ENCODE results near the gene PDE6D. TPM values are rescaled to one million over a fixed set of nuclear protein-coding genes. Genes with fewer than 3 reads are reported as not detected.
"Not testable (repeated sequence)": the region's sequence is repeated elsewhere in the genome, so short reads cannot be mapped to it uniquely, and the experiment has no call there.

The PDE6D gene
- total RNA-seq, 5 donors from 2014 or later (not counting 1 experiment from before 2014, with no cell fraction given): 17.4 to 33.1 (median 25.2) TPM

GRCh38 chr2:231752061-231752460 is 29.0 kb downstream of the PDE6D start:
- no peaks in the 10 kb centered on the region for H3K9me3 ChIP-seq
- ATAC-seq (replicated peaks in 1 of 4): no peak
- no peaks in the 10 kb centered on the region for H3K36me3 ChIP-seq (ENCODE audit: control insufficient read depth in 2 of 2, extremely low read depth in 1 of 2, insufficient read depth in 1 of 2, low read length in 1 of 2)
- Mint-ChIP-seq H3K9me3 (no peaks in the 10 kb centered on the region), H3K27me3 (no peaks in the 10 kb centered on the region), H3K4me1 (no peaks in the 10 kb centered on the region), H3K36me3 (peaks cover 6% of the 10 kb centered on the region), H3K4me3 (no peak overlapping the region), H3K27ac (no peak overlapping the region)
- ChIA-PET POLR2A (no interaction called here), CTCF (no interaction called here)
- no peak for DNase-seq
- no peaks in the 10 kb centered on the region for H3K4me1 ChIP-seq (ENCODE audit: control insufficient read depth in 1 of 2, extremely low read depth in 1 of 2, insufficient read depth in 2 of 2, low read length in 2 of 2)
- no CpG with 5 or more reads among the region's 2 CpGs for WGBS (ENCODE audit: insufficient coverage)
- no peak overlapping the region for H3K27ac ChIP-seq (ENCODE audit: low read length)
- no peak overlapping the region for H3K4me3 ChIP-seq (ENCODE audit: control insufficient read depth in 1 of 2, extremely low read depth in 1 of 2, low read length in 1 of 2)
- no peaks in the 10 kb centered on the region for H3K27me3 ChIP-seq (replicated peaks in 1 of 2; ENCODE audit: control insufficient read depth in 2 of 2, extremely low read depth in 1 of 2, insufficient read depth in 2 of 2, low read length in 1 of 2)

GRCh38 chr2:231751042-231751815 is 29.9 kb downstream of the PDE6D start:
- CTCF ChIA-PET: no interaction called here
- WGBS (ENCODE audit: insufficient coverage): no CpG with 5 or more reads among the region's 4 CpGs

GRCh38 chr2:231749016-231749415 is 32.1 kb downstream of the PDE6D start:
- H3K9me3 ChIP-seq; H3K27ac Mint-ChIP-seq; H3K27me3 ChIP-seq (replicated peaks in 1 of 2; ENCODE audit: control insufficient read depth in 2 of 2, extremely low read depth in 1 of 2, insufficient read depth in 2 of 2, low read length in 1 of 2); H3K4me1 Mint-ChIP-seq; H3K36me3 Mint-ChIP-seq; DNase-seq; ATAC-seq (replicated peaks in 1 of 4); H3K9me3 Mint-ChIP-seq; H3K4me3 ChIP-seq (ENCODE audit: control insufficient read depth in 1 of 2, extremely low read depth in 1 of 2, low read length in 1 of 2); H3K27ac ChIP-seq (ENCODE audit: low read length); H3K27me3 Mint-ChIP-seq; H3K36me3 ChIP-seq (ENCODE audit: control insufficient read depth in 2 of 2, extremely low read depth in 1 of 2, insufficient read depth in 1 of 2, low read length in 1 of 2); H3K4me3 Mint-ChIP-seq; H3K4me1 ChIP-seq (ENCODE audit: control insufficient read depth in 1 of 2, extremely low read depth in 1 of 2, insufficient read depth in 2 of 2, low read length in 2 of 2): not testable (repeated sequence)
- POLR2A ChIA-PET: interaction anchor here in 1 of 2 donors (0.6 kb wide), 1 partner anchor 9 kb away, joined by 3 read pairs; no protein-coding TSS in a partner anchor
- CTCF ChIA-PET: interaction anchor here in 1 of 2 donors (0.6 kb wide), 1 partner anchor 71 kb away, joined by 4 read pairs; no protein-coding TSS in a partner anchor
- 56% methylated on average over 7 of the region's 10 CpGs for WGBS (ENCODE audit: insufficient coverage)

More at GRCh38 chr2:231751042-231751815, 29.9 kb downstream of the PDE6D start:
- Histone ChIP-seq H3K27me3 (replicated peaks in 1 of 2; ENCODE audit: control insufficient read depth in 2 of 2, extremely low read depth in 1 of 2, insufficient read depth in 2 of 2, low read length in 1 of 2) (no peaks in the 10 kb centered on the region), H3K36me3 (ENCODE audit: control insufficient read depth in 2 of 2, extremely low read depth in 1 of 2, insufficient read depth in 1 of 2, low read length in 1 of 2) (no peaks in the 10 kb centered on the region), H3K9me3 (no peaks in the 10 kb centered on the region), H3K4me3 (ENCODE audit: control insufficient read depth in 1 of 2, extremely low read depth in 1 of 2, low read length in 1 of 2) (no peak overlapping the region), H3K27ac (ENCODE audit: low read length) (no peak overlapping the region), H3K4me1 (ENCODE audit: control insufficient read depth in 1 of 2, extremely low read depth in 1 of 2, insufficient read depth in 2 of 2, low read length in 2 of 2) (no peaks in the 10 kb centered on the region)
- H3K27ac Mint-ChIP-seq: no peak overlapping the region
- peaks cover 6% of the 10 kb centered on the region for H3K36me3 Mint-ChIP-seq
- H3K9me3 Mint-ChIP-seq: no peaks in the 10 kb centered on the region
- H3K27me3 Mint-ChIP-seq: no peaks in the 10 kb centered on the region
- H3K4me3 Mint-ChIP-seq: no peak overlapping the region
- DNase-seq: no peak
- no peaks in the 10 kb centered on the region for H3K4me1 Mint-ChIP-seq
- POLR2A ChIA-PET: no interaction called here
- no peak for ATAC-seq (replicated peaks in 1 of 4)

- H3K27me3 Mint-ChIP-seq; H3K4me1 ChIP-seq (ENCODE audit: control insufficient read depth in 1 of 2, extremely low read depth in 1 of 2, insufficient read depth in 2 of 2, low read length in 2 of 2); H3K4me1 Mint-ChIP-seq; CTCF ChIA-PET; H3K36me3 Mint-ChIP-seq; POLR2A ChIA-PET; H3K9me3 Mint-ChIP-seq; DNase-seq; H3K9me3 ChIP-seq; ATAC-seq (replicated peaks in 1 of 4); H3K4me3 Mint-ChIP-seq; H3K27ac ChIP-seq (ENCODE audit: low read length); H3K36me3 ChIP-seq (ENCODE audit: control insufficient read depth in 2 of 2, extremely low read depth in 1 of 2, insufficient read depth in 1 of 2, low read length in 1 of 2); H3K4me3 ChIP-seq (ENCODE audit: control insufficient read depth in 1 of 2, extremely low read depth in 1 of 2, low read length in 1 of 2); H3K27me3 ChIP-seq (replicated peaks in 1 of 2; ENCODE audit: control insufficient read depth in 2 of 2, extremely low read depth in 1 of 2, insufficient read depth in 2 of 2, low read length in 1 of 2); H3K27ac Mint-ChIP-seq: not testable (repeated sequence)
- 79% methylated on average over 6 of the region's 6 CpGs for WGBS (ENCODE audit: insufficient coverage)
Observed at GRCh38 chr2:231748153-231748896, 32.8 kb downstream of the PDE6D start.

- ATAC-seq (replicated peaks in 1 of 4) (no peak), DNase-seq (no peak)
- Mint-ChIP-seq H3K4me1 (no peaks in the 10 kb centered on the region), H3K27ac (no peak overlapping the region), H3K27me3 (no peaks in the 10 kb centered on the region), H3K36me3 (no peaks in the 10 kb centered on the region), H3K4me3 (no peak overlapping the region), H3K9me3 (no peaks in the 10 kb centered on the region)
- H3K9me3 ChIP-seq: no peaks in the 10 kb centered on the region
- ChIA-PET POLR2A (interaction anchor here (0.6 to 0.7 kb wide), 2 partner anchors 145 to 623 kb away, joined by 3 read pairs; no protein-coding TSS in a partner anchor), CTCF (interaction anchor here in 1 of 2 donors (0.5 to 0.6 kb wide), 3 partner anchors 16 to 421 kb away, joined by 3 to 8 read pairs (median 3); no protein-coding TSS in a partner anchor)
- no peaks in the 10 kb centered on the region for H3K36me3 ChIP-seq (ENCODE audit: control insufficient read depth in 2 of 2, extremely low read depth in 1 of 2, insufficient read depth in 1 of 2, low read length in 1 of 2)
- WGBS (ENCODE audit: insufficient coverage): 100% methylated on average over 1 of the region's 6 CpGs
- no peaks in the 10 kb centered on the region for H3K27me3 ChIP-seq (replicated peaks in 1 of 2; ENCODE audit: control insufficient read depth in 2 of 2, extremely low read depth in 1 of 2, insufficient read depth in 2 of 2, low read length in 1 of 2)
- no peak overlapping the region for H3K4me3 ChIP-seq (ENCODE audit: control insufficient read depth in 1 of 2, extremely low read depth in 1 of 2, low read length in 1 of 2)
- H3K27ac ChIP-seq (ENCODE audit: low read length): no peak overlapping the region
- H3K4me1 ChIP-seq (ENCODE audit: control insufficient read depth in 1 of 2, extremely low read depth in 1 of 2, insufficient read depth in 2 of 2, low read length in 2 of 2): no peaks in the 10 kb centered on the region
Observed at GRCh38 chr2:231745303-231746038, 35.6 kb downstream of the PDE6D start.

GRCh38 chr2:231743376-231744116 is 37.5 kb downstream of the PDE6D start:
- ChIA-PET CTCF (no interaction called here), POLR2A (interaction anchor here in 1 of 2 donors (0.6 kb wide), 1 partner anchor 1590 kb away, joined by 5 read pairs; no protein-coding TSS in a partner anchor)
- no peaks in the 10 kb centered on the region for H3K27me3 Mint-ChIP-seq
- Histone ChIP-seq H3K9me3 (no peaks in the 10 kb centered on the region), H3K27ac (ENCODE audit: low read length) (no peak overlapping the region), H3K4me3 (ENCODE audit: control insufficient read depth in 1 of 2, extremely low read depth in 1 of 2, low read length in 1 of 2) (no peak overlapping the region), H3K36me3 (ENCODE audit: control insufficient read depth in 2 of 2, extremely low read depth in 1 of 2, insufficient read depth in 1 of 2, low read length in 1 of 2) (no peaks in the 10 kb centered on the region), H3K27me3 (replicated peaks in 1 of 2; ENCODE audit: control insufficient read depth in 2 of 2, extremely low read depth in 1 of 2, insufficient read depth in 2 of 2, low read length in 1 of 2) (no peaks in the 10 kb centered on the region), H3K4me1 (ENCODE audit: control insufficient read depth in 1 of 2, extremely low read depth in 1 of 2, insufficient read depth in 2 of 2, low read length in 2 of 2) (no peaks in the 10 kb centered on the region)
- WGBS (ENCODE audit: insufficient coverage): 90% methylated on average over 5 of the region's 9 CpGs
- ATAC-seq (replicated peaks in 1 of 4): no peak
- H3K9me3 Mint-ChIP-seq: no peaks in the 10 kb centered on the region
- H3K36me3 Mint-ChIP-seq: peaks cover 10% of the 10 kb centered on the region
- no peaks in the 10 kb centered on the region for H3K4me1 Mint-ChIP-seq
- DNase-seq: no peak
- H3K27ac Mint-ChIP-seq: no peak overlapping the region
- no peak overlapping the region for H3K4me3 Mint-ChIP-seq

Data from T-cell (primary cell).